K562 (cell line): ENCODE data around the gene TRIM69. TPM values are rescaled to one million over a fixed set of nuclear protein-coding genes. Genes with fewer than 3 reads are reported as not detected.

Experiments
- ARID1B ChIP-seq: fragments of 450-650 bp; IDR thresholded peaks from 2 replicates; pipeline ENCODE4 v1.6.1; 2016; ENCODE audit warnings: antibody characterized with exemption, mild to moderate bottlenecking, inconsistent platforms
- DACH1 ChIP-seq: fragments of 450-650 bp; IDR thresholded peaks from 2 replicates; pipeline ENCODE4 v1.6.1; 2018; ENCODE audit not compliant: partially characterized antibody
- HLTF ChIP-seq: fragments of 450-650 bp; IDR thresholded peaks from 2 replicates; pipeline ENCODE4 v1.6.1; 2016
- MAFF ChIP-seq: IDR thresholded peaks from 2 replicates; pipeline ENCODE4 v1.6.1; 2012; ENCODE audit warnings: low read length, improper control_type of control experiment
- NFATC3 ChIP-seq: fragments of 450-650 bp; IDR thresholded peaks from 2 replicates; pipeline ENCODE4 v1.6.1; 2017; ENCODE audit warnings: mild to moderate bottlenecking
- RBM34 ChIP-seq: fragments of 200-400 bp; formaldehyde crosslinking; IDR thresholded peaks from 2 replicates; pipeline ENCODE4 v1.6.1; 2018; ENCODE audit warnings: low read length, borderline replicate concordance; ENCODE audit not compliant: insufficient read depth
- SAP30 ChIP-seq: fragments of 200-600 bp; sonication (generic); IDR thresholded peaks from 2 replicates; pipeline ENCODE4 v1.6.1; 2012; ENCODE audit warnings: borderline replicate concordance, low read depth, mild to moderate bottlenecking, moderate library complexity, low read length, control low read depth, inconsistent platforms; ENCODE audit not compliant: insufficient read depth, poor library complexity, severe bottlenecking
- SMAD3 ChIP-seq: fragments of 450-650 bp; formaldehyde crosslinking; conservative IDR thresholded peaks from 2 replicates; pipeline ENCODE4 v1.4.0; 2020; ENCODE audit warnings: mild to moderate bottlenecking
- SRSF9 ChIP-seq: fragments of 200-400 bp; formaldehyde crosslinking; IDR thresholded peaks from 2 replicates; pipeline ENCODE4 v1.6.1; 2017; ENCODE audit warnings: low read depth, low read length, borderline replicate concordance
- ZBTB7A ChIP-seq: IDR thresholded peaks from 2 replicates; pipeline ENCODE4 v1.6.1; 2011; ENCODE audit warnings: low read depth, mild to moderate bottlenecking, low read length, moderate library complexity, borderline replicate concordance; ENCODE audit not compliant: control insufficient read depth
- ZNF324 ChIP-seq: fragments of 250-450 bp; sonication (Bioruptor Pico); IDR thresholded peaks from 2 replicates; pipeline ENCODE4 v1.4.0; 2020; ENCODE audit warnings: mild to moderate bottlenecking
- polyA plus RNA-seq, 8 experiments: library from polyadenylated mRNA; depleted of rRNA in 4 of 8; stranded (reverse) in 5 of 8; unstranded in 3 of 8; fragments of >200 nt; fragmentation: Nextera tagmentation in 2 of 8; fragmentation: Illumina TruSeq in 1 of 8; extraction: Ambion mirVana in 2 of 8; extraction: Trizol in 1 of 8; gene quantifications; 2 replicates each; pipeline versions ENCODE4 v1.2.1 to v1.2.3, GENCODE V29; 2011 to 2014; ENCODE audit warnings: inconsistent platforms in 1 of 8, missing spikeins in 1 of 8
- total RNA-seq, 7 experiments: library from RNA; depleted of rRNA in 6 of 7; stranded (reverse); fragments of >200 nt in 6 of 7; fragmentation: Illumina TruSeq in 2 of 7; extraction: Trizol in 2 of 7; gene quantifications; 2 replicates each; pipeline versions ENCODE4 v1.2.1 to v1.2.3, GENCODE V29; 2011 to 2021; ENCODE audit warnings: low replicate concordance in 1 of 7
- TF ChIP-seq, protein P1 (sequence below): fragments of 450-650 bp; IDR thresholded peaks from 2 replicates; pipeline ENCODE4 v1.7.0; 2016; ENCODE audit warnings: borderline replicate concordance
- TF ChIP-seq, protein P2 (sequence below): fragments of 150-350 bp; IDR thresholded peaks from 2 replicates; pipeline ENCODE4 v1.6.1; 2014; ENCODE audit warnings: low read depth, mild to moderate bottlenecking, low read length, borderline replicate concordance
- TF ChIP-seq, protein P3 (sequence below): sonication (generic); formaldehyde crosslinking; IDR thresholded peaks from 2 replicates; pipeline ENCODE4 v1.8.1; 2023; ENCODE audit warnings: mild to moderate bottlenecking, missing genetic modification reagents
- TF ChIP-seq, protein P4 (sequence below): sonication (generic); formaldehyde crosslinking; IDR thresholded peaks from 2 replicates; pipeline ENCODE4 v1.8.0; 2022; ENCODE audit warnings: mild to moderate bottlenecking, missing genetic modification reagents
- TF ChIP-seq, protein P5 (sequence below): IDR thresholded peaks from 2 replicates; pipeline ENCODE4 v1.6.1; 2016; ENCODE audit warnings: missing genetic modification characterization, missing compliant biosample characterization
- TF ChIP-seq, protein P6 (sequence below): fragments of 450-650 bp; conservative IDR thresholded peaks from 2 replicates; pipeline ENCODE4 v1.6.1; 2016; ENCODE audit warnings: missing genetic modification characterization, low read depth, mild to moderate bottlenecking, missing compliant biosample characterization, moderate library complexity

Gene TRIM69
- total and polyA plus RNA-seq, 9 of the 15 experiments (the other 6 are each of a cell fraction or from before 2014, with no cell fraction given), result 1.0 to 4.3 (median 2.3) TPM

- TF ChIP-seq, protein P1, sequence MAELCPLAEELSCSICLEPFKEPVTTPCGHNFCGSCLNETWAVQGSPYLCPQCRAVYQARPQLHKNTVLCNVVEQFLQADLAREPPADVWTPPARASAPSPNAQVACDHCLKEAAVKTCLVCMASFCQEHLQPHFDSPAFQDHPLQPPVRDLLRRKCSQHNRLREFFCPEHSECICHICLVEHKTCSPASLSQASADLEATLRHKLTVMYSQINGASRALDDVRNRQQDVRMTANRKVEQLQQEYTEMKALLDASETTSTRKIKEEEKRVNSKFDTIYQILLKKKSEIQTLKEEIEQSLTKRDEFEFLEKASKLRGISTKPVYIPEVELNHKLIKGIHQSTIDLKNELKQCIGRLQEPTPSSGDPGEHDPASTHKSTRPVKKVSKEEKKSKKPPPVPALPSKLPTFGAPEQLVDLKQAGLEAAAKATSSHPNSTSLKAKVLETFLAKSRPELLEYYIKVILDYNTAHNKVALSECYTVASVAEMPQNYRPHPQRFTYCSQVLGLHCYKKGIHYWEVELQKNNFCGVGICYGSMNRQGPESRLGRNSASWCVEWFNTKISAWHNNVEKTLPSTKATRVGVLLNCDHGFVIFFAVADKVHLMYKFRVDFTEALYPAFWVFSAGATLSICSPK, result no peak
- TF ChIP-seq SMAD3 (CRISPR knock-in tag) (no peak), MAFF (no peak), DACH1 (no peak), ARID1B (no peak; the same call in 1 of the 2 replicates), RBM34 (no peak), HLTF (peak; percentile 73; the same call in 1 of the 2 replicates), NFATC3 (no peak), ZNF324 (no peak), SRSF9 (no peak), SAP30 (peak; percentile 6), ZBTB7A (peak; percentile 62; the same call in 1 of the 2 replicates)
- TF ChIP-seq, protein P2, sequence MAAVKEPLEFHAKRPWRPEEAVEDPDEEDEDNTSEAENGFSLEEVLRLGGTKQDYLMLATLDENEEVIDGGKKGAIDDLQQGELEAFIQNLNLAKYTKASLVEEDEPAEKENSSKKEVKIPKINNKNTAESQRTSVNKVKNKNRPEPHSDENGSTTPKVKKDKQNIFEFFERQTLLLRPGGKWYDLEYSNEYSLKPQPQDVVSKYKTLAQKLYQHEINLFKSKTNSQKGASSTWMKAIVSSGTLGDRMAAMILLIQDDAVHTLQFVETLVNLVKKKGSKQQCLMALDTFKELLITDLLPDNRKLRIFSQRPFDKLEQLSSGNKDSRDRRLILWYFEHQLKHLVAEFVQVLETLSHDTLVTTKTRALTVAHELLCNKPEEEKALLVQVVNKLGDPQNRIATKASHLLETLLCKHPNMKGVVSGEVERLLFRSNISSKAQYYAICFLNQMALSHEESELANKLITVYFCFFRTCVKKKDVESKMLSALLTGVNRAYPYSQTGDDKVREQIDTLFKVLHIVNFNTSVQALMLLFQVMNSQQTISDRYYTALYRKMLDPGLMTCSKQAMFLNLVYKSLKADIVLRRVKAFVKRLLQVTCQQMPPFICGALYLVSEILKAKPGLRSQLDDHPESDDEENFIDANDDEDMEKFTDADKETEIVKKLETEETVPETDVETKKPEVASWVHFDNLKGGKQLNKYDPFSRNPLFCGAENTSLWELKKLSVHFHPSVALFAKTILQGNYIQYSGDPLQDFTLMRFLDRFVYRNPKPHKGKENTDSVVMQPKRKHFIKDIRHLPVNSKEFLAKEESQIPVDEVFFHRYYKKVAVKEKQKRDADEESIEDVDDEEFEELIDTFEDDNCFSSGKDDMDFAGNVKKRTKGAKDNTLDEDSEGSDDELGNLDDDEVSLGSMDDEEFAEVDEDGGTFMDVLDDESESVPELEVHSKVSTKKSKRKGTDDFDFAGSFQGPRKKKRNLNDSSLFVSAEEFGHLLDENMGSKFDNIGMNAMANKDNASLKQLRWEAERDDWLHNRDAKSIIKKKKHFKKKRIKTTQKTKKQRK, result no peak
- TF ChIP-seq, protein P3, sequence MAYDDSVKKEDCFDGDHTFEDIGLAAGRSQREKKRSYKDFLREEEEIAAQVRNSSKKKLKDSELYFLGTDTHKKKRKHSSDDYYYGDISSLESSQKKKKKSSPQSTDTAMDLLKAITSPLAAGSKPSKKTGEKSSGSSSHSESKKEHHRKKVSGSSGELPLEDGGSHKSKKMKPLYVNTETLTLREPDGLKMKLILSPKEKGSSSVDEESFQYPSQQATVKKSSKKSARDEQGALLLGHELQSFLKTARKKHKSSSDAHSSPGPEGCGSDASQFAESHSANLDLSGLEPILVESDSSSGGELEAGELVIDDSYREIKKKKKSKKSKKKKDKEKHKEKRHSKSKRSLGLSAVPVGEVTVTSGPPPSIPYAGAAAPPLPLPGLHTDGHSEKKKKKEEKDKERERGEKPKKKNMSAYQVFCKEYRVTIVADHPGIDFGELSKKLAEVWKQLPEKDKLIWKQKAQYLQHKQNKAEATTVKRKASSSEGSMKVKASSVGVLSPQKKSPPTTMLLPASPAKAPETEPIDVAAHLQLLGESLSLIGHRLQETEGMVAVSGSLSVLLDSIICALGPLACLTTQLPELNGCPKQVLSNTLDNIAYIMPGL (CRISPR knock-in tag), result peak; percentile 79
- TF ChIP-seq, protein P4, sequence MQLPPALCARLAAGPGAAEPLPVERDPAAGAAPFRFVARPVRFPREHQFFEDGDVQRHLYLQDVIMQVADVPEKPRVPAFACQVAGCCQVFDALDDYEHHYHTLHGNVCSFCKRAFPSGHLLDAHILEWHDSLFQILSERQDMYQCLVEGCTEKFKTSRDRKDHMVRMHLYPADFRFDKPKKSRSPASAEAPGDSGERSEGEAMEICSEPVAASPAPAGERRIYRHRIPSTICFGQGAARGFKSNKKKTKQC (CRISPR knock-in tag), result no peak; the same call in 1 of the 2 replicates
- TF ChIP-seq, protein P5, sequence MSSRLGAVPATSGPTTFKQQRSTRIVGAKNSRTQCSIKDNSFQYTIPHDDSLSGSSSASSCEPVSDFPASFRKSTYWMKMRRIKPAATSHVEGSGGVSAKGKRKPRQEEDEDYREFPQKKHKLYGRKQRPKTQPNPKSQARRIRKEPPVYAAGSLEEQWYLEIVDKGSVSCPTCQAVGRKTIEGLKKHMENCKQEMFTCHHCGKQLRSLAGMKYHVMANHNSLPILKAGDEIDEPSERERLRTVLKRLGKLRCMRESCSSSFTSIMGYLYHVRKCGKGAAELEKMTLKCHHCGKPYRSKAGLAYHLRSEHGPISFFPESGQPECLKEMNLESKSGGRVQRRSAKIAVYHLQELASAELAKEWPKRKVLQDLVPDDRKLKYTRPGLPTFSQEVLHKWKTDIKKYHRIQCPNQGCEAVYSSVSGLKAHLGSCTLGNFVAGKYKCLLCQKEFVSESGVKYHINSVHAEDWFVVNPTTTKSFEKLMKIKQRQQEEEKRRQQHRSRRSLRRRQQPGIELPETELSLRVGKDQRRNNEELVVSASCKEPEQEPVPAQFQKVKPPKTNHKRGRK, result no peak
- TF ChIP-seq, protein P6, sequence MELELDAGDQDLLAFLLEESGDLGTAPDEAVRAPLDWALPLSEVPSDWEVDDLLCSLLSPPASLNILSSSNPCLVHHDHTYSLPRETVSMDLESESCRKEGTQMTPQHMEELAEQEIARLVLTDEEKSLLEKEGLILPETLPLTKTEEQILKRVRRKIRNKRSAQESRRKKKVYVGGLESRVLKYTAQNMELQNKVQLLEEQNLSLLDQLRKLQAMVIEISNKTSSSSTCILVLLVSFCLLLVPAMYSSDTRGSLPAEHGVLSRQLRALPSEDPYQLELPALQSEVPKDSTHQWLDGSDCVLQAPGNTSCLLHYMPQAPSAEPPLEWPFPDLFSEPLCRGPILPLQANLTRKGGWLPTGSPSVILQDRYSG (tag), result no peak
Measured at GRCh38 chr15:44711743-44712345, 24.5 kb upstream of the TRIM69 start (continued).
